Vagina (tissue), 2 donors: ENCODE measurements around the gene PWWP3B.

Source experiments
- CTCF ChIP-seq, 3 experiments: fragments of 450-650 bp in 2 of 3; fragments of 200-600 bp in 1 of 3; sonication (generic) in 1 of 3; IDR thresholded peaks; one replicate each; pipeline ENCODE4 v1.5.1; 2017 to 2019; ENCODE audit warnings: antibody characterized with exemption in 3 of 3, mild to moderate bottlenecking in 2 of 3, moderate library complexity in 2 of 3
- POLR2AphosphoS5 ChIP-seq, 2 donors: sonication (generic); formaldehyde crosslinking; IDR thresholded peaks; one replicate each; pipeline ENCODE4 v1.9.0; 2017; ENCODE audit warnings: antibody characterized with exemption in 2 of 2, mild to moderate bottlenecking in 2 of 2, low read depth in 1 of 2; ENCODE audit not compliant: insufficient read depth in 1 of 2

DNA sequence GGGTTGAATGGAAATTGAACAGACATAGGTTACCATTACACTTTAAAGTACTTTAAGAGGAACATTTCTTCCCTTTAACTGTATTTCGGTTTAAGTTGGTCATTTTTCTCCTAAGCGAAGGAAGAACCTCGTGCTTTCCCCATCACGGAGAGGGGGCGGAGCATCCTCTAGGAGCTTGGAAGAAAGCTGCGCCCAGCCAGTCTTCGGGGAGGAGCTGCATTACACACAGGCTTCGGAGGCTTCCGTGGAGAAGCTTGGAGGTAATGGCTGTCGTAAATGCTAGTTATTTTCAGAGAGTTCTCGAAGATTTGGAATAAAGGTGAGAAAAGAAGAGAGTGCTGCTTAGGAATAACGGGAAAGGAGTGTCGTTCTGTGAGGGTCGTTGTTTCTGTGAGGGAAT is at the start of gene PWWP3B:
- TF ChIP-seq CTCF (IDR thresholded peaks at IDR 0.05) (no peak), POLR2AphosphoS5 (IDR thresholded peaks at IDR 0.05; ENCODE audit: insufficient read depth in 1 of 2, low read depth in 1 of 2) (no peak)
